ENCODE results near the gene NAA50.

NAA50 gene

GRCh38 chr3:113745756-113746547 lies at the start of gene NAA50:
Gene NAA50 (minus strand): TSS chr3:113746249. CDS start chr3:113745949, 300 bp downstream.
- DNase-seq (ENCODE audit: low read depth, low spot score), result peak; percentile 74

GRCh38 chr3:113795693-113796092 lies 49.6 kb upstream of the NAA50 start:
- DNase-seq (ENCODE audit: low read depth, low spot score), result no peak

DNA sequence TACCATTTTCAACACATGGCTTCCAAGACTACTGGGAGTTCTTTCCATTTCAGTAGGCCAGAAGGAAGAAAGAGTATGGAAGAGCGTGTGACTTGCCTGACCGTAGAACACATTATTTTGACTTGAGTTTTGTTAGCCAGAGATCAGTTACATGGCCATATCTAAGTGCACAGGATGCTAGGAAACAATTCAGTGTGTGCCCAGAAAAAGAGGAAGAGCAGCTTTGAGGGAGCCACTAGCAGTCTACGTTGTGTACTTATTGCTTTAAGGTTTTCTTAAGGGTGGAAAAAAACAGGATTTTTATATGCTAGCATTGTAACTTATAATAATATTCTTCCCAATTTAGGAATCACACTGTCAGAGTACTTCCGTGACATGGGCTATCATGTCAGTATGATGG lies 48.5 kb upstream of the NAA50 start:
- DNase-seq (ENCODE audit: low read depth, low spot score), result no peak

DNA sequence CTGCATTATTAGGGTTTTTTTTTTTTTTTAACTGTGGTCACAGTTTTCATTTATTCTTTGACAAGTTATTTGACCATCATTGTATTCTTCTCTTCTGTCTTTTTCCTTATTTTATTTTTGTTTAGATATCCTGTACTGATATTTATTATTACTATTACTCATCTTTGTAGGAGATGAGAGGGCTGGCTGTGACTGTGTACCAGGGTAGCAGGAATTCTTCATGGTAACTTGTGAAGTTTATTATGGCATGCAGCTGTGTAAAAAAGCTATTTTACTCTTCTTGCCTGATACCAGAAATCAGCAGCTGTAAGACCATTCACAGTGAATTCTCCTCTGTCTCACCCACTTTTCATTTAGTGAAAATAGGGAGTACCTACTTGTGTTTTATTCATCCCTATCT lies 45.3 kb upstream of the NAA50 start:
- no peak for DNase-seq (ENCODE audit: low read depth, low spot score)

- peak; percentile 17 for DNase-seq (ENCODE audit: low read depth, low spot score)
These were observed 37.9 kb upstream of the NAA50 start for GRCh38 chr3:113783980-113784379.

DNA sequence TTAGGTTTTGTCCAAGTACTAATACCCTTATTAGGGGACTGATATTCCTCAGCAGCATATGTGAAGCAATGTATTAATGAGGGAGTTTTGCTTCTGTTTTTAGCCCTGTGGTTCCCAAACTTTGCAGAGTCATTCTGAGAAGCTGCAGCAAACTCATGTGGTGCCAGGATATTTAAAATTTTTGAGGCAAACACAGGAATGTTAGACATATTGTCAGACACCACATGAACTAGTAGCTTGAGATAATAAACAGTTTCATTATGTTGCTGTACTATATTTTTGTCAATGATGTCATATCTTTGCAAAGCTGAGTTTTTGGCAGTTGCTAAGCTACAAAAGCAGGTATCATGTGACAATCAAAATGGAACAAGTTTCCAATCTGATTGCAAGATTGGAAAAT lies 37.4 kb upstream of the NAA50 start:
- no peak for DNase-seq (ENCODE audit: low read depth, low spot score)

DNA sequence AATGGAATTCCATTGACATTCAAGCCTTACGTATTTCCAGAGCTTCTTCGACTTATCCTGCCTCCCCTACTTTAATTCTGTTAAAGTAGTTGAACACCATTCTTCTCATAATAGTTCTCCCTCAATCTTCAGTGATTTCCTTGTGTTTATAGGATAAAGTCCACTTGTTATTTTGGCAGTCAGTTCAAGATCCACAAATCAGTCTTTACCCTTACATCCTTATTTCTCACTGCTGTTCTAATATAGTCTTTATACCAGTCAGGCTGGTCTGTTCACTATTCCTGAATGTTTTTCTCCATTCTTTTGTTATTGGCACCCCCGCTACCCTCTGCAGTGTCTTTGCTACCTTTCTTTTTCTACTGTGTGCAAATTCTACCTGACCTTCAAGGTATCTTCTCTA lies 30.5 kb upstream of the NAA50 start:
- no peak for DNase-seq (ENCODE audit: low read depth, low spot score)

GRCh38 chr3:113775516-113775915 lies 29.5 kb upstream of the NAA50 start:
- DNase-seq (ENCODE audit: low read depth, low spot score), result no peak

GRCh38 chr3:113773381-113773780 lies 27.3 kb upstream of the NAA50 start:
- DNase-seq (ENCODE audit: low read depth, low spot score), result no peak

DNA sequence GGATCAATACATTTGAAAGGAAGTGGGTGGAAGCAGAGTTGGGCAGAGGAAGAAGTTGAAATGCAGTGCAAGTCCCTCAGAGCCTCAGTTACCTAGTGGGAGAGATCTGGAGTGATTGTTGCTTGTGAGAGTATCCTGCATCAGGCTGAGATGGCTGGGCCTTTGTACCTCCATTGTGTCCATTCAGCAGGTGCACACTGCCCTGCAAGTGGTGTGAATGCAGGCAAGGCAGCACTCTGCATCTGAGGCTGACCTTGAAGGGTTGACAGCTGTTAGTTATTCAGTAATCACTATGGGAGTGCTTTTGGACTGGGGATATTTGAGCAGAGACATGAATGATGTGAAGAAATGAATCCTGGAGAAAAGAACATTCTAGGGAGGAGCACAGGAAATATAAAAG lies 25.9 kb upstream of the NAA50 start:
- DNase-seq (ENCODE audit: low read depth, low spot score), result no peak

- DNase-seq (ENCODE audit: low read depth, low spot score), result no peak
These were observed 23.5 kb upstream of the NAA50 start for GRCh38 chr3:113769551-113769950.

- no peak for DNase-seq (ENCODE audit: low read depth, low spot score)
These were observed 18.6 kb upstream of the NAA50 start for GRCh38 chr3:113764698-113765097.

DNA sequence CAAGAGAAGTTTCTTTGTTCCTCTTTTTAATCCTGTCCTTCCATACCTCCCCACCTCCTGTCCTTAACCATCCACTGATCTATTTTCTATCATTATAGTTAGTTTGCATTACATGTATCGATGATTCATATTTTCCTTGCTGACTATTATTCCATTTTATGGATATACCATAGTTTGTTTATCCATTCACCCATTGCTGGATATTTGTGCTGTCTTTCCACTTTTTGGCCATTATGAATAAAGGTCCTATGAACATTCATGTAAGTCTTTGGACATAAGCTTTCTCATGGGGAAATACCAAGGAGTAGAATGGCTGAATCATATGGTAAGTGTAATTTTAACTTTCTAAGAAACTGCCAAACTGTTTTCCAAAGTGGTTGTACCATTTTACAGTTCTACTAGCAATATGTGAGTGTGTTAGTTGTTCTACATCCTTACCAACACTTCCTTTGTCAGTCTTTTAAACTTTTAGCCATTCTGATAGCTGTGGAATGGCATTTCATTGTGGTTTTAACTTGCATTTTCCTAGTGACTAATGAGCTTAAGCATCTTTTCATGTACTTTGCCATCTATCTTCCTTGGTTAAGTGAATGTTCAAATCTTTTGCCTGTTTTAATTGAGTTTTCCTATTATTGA lies 12.5 kb upstream of the NAA50 start:
- DNase-seq (ENCODE audit: low read depth, low spot score), result no peak

DNA sequence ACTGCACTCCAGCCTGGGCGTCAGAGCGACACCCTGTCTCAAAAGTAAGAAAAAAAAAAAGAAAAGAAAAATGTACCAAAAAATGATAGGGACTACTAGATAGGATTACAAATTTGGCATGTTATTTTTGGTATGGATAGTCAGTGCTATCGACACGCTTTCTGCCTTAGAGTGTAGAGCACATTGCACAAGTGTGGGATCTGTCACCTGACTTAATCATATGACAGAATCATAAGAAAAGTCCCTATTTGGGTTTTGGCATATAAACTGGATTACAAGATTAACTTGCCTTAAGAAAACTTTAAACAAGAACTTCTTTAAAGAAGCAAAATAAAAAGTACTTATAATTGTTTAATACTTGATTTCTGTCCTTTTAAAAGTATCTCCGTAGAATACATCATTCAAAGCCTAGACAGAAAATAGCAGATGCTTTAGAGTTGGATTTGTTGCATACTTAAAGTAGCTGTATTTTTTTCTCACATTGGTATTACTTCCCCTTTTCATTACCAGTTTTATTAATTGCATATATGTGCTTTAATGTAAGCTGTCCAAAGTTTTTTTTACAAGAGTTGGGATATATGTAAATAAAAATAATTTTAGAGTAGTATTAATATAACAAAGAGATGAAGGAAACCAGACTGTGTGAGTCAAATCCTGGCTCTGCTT lies 8.6 kb upstream of the NAA50 start:
- DNase-seq (ENCODE audit: low read depth, low spot score), result no peak

GRCh38 chr3:113753376-113753985 lies 7.4 kb upstream of the NAA50 start:
- no peak for DNase-seq (ENCODE audit: low read depth, low spot score)

DNA sequence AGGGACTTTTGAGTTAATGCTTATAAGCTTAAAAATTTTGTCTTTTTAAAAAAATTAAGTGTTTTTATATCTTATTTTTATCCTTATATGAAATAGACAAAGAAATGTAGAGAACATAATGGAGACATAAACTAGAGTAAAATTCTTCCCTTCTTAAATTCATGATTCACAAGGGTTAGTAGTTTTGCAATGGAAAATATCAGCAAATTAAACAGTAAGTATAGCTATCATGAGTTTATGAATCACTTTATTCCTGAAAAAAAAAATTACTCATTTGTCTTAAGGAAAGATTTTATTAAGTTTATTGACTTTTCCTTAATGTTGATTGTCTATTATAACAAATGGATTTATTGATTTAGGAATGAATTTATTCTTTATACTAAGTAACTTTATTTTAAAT lies 5.1 kb upstream of the NAA50 start:
- DNase-seq (ENCODE audit: low read depth, low spot score), result no peak

GRCh38 chr3:113747283-113748046 lies 1.4 kb upstream of the NAA50 start:
- DNase-seq (ENCODE audit: low read depth, low spot score), result no peak

DNA sequence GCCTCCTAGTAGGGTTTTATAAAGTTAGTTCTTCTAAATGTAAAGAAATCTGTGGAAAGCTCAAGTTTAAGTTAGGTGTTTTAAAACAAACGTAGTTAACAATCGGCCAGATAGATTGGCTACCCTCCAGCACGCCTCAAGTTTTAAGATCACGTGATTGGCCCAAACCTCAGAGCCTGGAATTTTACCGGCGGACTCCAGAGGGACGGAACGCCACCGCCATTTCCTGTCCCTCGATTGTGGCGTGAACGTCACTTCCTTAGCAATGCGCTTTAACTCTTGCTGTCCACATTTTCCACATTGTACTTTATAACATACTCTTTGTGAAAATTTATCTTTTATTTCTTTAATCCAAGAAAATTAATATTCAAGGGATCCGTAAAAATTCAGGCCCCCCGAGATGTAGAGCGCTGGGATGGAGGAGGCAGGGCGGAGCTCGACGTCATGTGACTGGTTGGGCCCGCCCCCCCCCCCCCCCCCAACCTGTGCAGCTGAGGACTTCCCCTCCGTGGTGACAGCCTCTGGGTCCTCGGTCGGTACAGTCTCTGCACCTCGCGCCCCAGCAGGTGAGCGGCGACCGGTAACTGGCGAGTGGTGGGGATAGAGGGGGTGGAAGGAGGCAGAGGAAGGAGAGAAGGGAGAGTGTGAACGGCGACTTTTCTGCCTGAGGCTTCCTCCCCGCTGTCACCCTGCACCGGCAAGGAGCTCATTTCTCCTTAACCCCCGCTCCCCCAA lies 666 bp upstream of the NAA50 start, which contains the start of gene ATP6V1A:
Gene ATP6V1A (plus strand): TSS at position 488 of the 735 bp plus-strand sequence. CDS start 31,719 bp downstream, outside the sequence.
- no peak for DNase-seq (ENCODE audit: low read depth, low spot score)

DNA sequence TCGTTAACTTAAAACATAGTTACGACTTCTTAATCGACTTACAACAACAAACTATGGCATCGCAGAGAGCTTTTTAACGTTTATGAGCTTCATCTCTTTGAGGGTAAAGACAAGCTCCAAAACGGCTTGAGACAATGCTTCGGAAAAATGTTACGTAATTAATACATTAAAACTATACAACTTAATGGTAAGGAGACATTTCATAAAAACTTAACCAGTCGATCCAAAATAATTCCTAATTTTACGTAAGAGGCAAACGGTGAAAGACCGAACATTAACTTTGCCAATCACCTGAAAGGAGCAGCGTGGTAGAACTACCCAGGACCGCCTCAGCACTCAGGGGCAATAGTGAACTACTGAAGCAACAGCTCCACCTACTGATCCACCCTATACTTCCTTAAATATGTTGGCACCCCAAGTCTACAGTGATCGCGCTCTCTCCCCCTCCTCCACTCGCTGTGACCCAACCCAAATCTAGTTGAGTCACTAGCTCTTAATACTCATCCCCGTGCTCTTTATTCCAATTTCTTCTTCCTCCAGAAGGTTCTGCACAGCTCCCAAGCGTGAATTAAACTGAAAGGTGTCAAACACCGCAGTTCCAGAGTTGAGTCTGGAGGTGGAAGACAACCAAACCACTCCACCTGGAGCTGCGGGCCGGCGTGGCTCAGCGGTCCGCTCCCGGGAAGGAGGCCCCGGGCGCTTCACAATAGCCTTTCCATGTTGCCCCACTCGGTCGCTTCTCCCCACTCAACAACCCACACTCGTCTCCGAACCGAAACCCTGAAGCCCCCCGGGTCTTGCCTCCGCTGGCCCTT lies 901 bp downstream of the NAA50 start:
- peak; percentile 71 for DNase-seq (ENCODE audit: low read depth, low spot score)
